ENCODE data around the gene ZNF473.
A peak's percentile ranks its signal among the peaks of the same experiment; 100 is the strongest.

Gene ZNF473

DNA sequence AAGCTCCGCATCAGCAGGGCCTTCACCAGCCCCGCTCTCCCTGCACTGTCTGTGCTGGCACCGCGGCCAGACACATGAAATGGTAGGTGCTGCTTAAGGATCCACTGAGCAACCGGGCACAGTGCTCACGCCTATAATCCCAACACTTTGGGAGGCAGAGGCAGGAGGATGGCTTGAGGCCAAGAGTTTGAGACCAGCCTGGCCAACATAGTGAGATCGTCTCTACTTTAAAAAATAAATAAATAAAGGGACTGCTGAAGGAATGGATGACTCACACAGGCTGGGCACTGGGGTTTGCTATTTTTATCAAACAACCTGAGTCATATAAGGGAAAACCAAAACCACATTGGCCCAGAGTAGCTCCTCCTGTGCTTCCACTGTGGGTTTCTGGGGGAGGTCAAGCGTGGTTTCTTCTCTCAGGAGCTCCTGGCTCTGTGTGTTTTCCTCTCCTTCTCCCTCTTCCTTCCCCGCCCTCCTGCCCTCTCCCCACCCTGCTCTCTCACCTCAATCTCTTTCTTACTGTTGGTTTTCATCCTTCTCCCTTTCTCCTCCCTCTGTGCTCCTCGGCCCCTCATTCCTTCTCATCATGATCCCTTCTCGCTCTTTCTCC, 21.9 kb upstream of the ZNF473 start:
- DNase-seq, result peak; percentile 3 to 76

DNA sequence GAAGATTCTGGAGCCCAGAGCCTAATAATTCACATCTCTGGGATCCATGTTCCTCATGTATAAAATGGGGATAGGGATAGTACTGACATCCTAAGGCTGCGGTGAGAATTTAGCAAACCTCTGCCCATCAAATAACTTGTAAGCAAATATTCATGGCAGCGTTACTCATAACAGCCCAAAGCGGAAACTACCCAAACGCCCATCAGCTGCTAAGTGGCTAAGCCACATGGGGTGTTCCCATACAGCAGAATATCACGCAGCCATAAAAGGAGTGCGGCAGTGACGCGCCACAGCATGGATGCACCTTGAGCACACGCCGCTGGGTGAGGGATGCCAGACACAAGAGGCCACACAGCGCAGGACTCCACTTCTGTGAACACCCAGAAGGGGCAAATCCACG, 20.4 kb upstream of the ZNF473 start:
- no peak for DNase-seq

DNA sequence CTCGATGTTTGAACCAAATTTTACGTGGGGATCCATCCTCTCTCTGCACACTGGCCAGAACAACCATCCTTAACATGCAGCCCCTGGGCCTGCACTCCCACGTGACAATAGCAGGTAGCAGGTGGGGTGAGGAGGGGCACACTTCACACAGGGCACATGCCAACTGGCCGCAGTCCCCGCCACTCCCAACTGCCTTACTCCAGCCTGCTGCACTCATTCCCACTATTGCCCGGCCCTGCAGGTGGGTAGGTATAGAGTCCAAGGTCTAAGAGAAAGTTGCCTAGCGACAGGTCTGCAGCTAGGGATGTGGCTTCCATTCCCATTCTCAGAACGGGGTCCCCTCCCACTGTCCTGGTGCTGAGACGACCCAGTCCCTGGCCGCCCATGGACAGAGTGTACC, 18.6 kb upstream of the ZNF473 start:
- DNase-seq, result no peak

DNA sequence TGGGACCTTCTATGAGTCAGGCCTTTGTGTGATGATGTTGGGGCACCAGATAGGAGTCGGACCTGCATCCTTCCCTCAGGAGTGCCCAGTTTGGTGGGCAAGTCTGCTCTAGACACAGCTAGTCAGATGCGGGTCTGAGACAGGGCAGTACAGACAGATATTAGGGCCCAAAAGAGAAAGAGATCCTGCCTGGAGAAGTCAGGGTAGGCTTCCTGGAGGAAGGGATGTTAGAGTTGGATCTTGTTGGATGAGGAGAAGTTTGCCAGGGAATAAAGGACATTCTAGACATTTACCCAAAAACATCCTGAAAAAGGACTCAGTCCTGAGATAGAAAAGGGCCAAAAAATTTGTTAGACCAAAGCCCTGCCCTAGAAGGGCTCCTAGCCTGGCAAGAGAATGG, 17.9 kb upstream of the ZNF473 start:
- DNase-seq, result no peak

DNA sequence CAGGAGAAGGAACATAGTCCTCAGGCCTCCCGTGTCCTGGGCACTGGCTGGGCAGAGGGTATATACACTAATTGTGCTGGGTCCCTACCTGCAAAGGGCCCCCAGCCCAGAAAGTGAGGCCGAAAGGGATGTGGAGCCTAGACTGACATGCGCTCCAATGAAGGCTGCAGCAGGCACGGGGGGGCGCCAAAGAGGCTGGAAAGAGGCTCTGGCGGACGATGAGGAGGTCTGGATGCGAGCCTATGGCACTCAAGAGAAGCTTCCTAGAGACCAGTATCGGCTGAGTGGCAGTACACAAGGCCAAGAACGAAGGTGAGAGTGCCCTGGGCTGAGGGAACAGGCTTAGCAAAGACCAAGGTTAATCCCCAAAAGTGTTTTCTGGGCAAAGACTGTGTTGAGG, 17.3 kb upstream of the ZNF473 start:
- no peak for DNase-seq

DNA sequence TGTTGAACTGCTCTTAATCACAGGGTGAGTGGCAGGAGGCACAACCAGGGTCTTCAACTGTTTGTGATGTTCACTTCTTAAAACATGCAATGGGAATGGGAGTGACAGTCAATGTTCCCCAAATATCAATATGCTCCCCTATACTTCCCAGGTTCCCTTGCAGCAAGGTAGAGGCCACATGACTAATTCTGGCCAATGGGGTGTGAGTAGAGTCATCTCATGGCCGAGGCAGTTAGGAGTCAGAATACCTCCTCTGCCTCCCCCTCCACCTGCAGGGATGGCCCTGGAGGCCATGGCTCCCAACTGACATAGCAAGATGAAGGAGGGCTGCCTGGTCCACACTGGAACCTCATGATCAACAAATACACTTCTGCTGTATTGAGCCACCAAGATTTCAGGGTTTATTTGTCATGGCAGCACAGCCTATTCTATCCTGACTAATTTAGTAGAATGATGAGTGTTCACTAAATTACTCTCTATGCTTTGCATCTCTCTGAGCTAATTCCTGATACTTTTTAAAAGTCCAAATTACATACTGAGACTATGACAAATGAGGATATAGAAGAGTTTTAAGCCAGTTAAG, 9.5 kb upstream of the ZNF473 start:
- no peak for DNase-seq

DNA sequence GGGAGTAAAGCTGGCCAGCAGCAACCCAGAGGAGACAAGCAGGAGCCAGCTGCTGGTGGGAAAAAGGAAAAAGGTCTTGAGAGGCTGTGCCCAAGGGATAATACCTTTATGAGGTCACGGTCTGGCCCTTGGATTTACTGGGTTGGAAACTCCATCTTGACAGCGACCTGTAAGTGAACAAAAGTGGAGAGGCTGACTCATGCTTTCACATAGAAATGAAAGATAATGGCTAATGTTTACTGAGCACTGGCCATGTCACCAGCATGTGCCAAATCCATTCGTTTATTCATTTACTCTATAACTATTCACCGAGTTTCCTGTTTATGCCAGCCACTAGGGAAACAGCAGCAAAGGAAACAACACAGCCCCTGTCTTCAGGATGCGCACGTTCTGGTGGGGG, 5.3 kb upstream of the ZNF473 start:
- DNase-seq, result no peak

DNA sequence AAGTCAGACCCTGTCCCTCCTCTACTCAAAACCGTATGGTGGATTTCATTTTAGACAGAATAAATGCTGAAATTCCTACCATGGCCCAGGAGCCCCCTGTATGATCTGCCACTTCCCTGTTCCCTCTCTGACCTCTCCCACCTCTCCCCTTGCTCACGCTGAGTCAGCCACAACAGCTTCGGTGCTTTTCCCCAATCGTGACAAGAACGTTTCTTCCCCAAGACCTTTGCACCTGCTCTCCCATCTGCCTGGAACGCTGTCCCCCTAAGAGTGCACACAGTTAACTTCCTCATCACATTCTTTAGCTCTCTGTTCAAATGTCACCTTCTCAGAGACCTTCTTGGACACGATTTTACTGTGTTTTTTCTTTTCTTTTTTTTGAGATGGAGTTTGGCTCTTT, 3.0 kb upstream of the ZNF473 start:
- DNase-seq, result no peak

DNA sequence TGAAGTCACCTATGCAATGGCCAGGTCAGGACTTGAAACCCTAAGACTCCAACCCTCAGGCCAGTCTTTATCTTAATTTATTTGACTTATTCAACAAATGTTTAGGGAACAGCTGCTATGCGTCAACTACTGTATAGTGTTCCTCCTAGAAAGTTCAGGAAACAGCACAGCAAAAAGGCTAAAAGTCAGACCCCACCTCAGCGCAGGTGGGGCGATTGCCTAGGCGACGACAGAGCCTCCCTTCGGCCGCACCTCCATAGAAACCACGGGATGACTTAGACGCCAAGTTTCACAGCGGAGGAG, 1.1 kb upstream of the ZNF473 start:
- no peak for DNase-seq

DNA sequence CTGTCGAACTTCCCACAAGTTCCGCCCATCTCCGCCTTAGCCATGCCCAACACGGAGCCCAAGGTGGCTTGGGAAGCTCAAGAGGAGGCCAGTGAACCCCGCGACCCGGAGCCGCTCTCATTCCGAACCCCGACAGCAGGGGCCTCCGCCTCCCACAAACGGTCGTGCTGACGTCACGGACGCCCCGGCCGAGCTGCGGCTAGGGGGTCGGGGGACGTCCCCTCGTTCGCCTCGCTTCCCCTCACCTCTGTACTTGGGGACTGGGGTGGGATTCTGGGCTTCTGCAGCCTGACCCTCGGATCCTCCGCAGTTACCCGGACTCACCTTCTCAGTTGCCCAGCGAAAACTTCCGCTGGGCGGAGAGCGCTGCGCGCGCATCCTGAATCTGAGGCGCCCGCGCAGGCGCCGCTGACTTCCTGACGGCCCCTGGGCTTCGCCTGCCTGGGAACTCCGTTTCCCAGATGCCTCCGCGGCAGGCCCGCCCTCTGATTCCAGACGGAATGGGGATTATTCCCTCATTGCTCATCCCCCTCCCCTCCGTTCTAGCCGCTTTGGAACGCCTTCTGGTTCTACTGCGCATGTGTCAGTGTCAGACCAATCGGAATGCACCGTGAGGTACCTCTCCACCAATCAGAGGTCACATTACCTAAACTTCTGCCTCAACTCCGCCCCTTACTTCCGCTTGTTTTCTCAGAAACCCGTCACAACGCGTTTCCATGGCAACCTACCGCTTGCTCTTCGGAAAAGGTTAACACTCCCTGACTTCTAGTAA, 597 bp upstream of the ZNF473 start, which contains the start of gene VRK3:
TSS of gene VRK3 (minus strand) at position 351 of the 772 bp plus-strand sequence. CDS start 9,210 bp downstream, outside the sequence.
- peak; percentile 94 to 99 for DNase-seq

DNA sequence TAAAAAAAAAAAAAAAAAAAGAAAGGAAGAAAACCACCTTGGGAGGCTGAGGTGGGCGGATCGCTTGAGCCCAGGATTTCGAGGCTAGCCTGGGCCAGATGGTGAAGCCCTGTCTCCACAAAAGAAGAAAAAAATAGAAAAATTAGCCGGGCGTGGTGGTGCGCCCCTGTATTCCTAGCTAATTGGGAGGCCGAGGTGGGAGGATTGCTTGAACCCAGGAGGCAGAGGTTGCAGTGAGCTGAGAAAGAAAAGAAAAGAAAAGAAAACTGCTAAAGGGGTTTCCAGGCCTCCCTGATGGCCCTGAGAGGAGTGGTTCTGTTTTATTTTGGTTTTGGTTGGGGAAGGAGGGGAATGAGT, 723 bp downstream of the ZNF473 start:
- no peak for DNase-seq

DNA sequence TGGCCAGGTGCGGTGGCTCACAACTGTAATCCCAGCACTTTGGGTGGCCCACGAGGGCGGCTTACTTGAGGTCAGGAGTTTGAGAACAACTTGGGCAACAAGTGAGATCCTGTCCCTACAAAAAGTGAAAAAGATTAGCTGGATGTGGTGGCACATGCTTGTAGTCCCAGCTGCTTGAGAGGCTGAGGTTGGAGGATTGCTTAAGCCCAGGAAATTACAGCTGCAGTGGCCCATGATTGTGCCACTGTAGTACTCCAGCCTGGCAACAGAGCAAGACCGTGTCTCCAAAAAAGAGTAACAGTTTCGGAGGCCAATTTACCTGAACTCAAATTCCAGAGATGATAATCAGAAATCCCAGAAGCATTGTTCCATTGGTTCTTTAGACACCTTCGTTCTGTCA, 4.4 kb downstream of the ZNF473 start:
- DNase-seq, result no peak

DNA sequence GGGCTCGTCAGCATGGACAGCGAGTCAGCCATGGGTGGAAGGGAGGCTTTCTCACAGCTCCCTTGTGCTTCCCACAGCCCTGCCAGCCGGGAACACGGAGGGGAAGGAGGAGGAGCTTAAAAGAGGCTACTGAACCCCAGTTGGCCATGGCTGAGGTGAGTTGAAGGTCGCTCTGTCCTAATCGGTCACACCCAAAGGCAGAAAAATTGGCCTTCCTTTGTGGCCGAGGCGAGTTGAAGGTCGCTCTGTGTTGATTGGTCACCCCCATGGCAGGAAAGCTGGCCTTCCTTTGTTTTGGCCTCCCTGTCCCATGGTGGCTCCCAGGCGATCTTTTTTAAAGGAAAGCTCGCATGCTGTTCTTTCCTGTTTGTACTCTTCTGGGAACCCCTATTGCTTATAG, 5.1 kb downstream of the ZNF473 start:
- no peak for DNase-seq

DNA sequence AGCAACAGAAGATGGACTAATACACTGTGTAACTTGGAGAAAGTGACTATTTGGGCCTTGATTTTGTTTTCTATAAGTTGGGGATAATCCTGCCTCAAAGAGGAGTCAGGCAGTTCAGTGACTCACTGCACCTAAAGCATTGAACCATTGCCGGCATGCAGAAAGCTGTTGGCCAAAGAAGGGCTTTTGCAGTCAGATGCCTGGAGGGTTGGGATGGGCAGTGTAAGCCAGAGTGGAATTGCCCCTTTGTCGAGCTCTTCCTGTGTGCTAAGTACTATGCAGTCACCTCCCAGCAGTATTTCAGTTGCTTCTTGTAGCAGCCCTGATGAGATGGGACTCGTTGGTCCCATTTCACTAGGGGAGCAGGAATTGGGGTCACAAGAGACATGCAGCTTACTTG, 11.1 kb downstream of the ZNF473 start:
- no peak for DNase-seq

DNA sequence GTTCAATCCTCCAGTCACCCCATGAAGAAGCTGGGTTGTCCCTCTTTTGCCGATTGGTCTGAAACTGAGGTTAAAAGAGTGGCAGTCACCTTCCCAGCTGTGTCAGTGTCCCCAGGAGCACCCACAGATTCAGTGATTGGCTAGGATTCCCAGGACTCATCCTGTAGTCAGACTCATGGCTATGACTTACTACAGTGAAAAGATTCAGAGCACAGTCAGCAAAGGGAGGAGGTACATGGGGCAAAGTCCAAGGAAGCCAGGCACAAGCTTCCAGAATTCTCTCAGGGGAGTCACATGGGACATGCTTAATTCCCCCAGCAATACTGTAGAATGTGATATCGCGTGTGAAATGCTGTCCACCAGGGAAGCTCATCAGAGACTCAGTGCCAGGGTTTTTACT, 14.2 kb downstream of the ZNF473 start:
- DNase-seq, result no peak

DNA sequence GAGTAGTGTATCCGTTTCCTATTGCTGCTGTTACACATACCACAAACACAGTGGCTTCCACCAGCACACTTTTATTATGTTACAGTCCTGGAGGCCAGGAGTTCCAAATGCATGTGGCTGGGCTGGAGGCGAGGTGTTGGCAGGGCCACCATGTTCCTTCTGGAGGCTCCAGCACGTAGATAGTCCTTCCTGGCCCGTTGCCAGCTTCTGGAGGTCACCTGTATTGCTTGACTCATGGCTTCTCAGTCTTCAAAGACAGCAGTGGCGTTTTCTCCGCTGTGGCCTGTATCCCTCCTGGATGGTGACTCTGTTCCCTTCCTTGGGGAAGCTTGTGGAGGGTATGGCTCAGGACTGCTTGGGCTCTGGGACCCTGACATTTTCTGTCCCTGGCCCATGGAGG, 15.2 kb downstream of the ZNF473 start:
- DNase-seq, result no peak

DNA sequence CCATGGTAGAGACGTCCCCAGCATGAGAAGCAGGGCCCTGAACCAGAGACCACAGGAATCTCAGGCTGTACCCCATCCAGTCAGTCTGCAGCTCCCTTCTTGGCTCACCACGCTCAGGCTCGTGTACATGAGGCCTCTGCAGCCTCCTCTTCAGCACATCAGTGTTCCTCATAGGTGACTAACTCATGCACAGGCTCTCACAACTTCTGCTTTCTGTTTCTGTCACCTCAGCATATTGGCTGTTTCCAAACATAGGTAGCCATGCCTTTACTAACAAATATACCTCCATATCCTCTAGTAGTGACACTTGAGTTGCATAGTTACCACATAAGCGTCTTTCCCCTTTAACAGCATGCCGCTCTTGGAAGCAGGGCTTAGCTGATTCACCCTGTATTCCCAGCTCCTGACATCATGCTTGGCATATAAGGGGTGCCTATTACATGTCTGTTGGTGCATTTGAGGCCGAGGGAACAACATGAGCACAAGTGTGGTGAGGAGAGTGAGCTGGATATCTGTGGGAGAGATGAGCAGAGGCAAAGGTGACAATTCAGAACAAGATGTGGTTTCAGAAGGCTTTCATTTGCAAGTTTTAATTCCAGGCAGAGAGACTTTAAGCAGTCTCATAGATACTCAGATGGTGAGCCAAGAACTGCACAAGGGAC, 16.7 kb downstream of the ZNF473 start:
- DNase-seq, result no peak

DNA sequence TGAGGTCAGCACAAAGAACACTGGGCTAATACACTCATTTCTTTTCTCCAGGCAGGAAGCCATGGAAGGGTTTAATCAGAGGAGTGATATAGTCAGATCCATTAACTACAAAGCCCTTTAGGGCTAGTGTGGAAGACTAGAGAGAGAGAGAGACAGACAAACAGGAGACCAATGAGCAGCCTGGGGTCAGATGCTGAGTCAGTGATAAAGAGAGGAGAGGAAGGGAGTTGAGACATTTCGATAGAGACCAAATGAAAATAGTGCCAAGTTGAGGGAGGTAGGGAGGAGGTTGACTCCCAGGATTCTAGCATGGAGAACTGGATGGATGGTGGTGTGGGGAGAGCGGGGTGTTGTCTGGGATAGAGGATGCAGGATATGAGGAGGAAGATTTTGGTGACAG, 18.2 kb downstream of the ZNF473 start:
- no peak for DNase-seq

DNA sequence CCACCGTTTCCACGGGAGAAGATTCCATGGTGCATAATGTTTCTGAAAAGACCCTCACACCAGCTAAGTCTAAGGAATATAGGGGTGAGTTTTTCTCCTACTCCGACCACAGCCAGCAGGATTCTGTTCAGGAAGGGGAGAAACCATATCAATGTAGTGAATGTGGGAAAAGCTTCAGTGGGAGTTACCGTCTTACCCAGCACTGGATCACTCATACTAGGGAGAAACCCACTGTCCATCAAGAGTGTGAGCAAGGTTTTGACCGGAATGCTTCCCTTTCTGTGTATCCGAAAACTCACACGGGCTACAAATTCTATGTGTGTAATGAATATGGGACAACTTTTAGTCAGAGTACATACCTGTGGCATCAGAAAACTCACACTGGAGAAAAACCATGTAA, 19.1 kb downstream of the ZNF473 start:
- DNase-seq, result no peak

DNA sequence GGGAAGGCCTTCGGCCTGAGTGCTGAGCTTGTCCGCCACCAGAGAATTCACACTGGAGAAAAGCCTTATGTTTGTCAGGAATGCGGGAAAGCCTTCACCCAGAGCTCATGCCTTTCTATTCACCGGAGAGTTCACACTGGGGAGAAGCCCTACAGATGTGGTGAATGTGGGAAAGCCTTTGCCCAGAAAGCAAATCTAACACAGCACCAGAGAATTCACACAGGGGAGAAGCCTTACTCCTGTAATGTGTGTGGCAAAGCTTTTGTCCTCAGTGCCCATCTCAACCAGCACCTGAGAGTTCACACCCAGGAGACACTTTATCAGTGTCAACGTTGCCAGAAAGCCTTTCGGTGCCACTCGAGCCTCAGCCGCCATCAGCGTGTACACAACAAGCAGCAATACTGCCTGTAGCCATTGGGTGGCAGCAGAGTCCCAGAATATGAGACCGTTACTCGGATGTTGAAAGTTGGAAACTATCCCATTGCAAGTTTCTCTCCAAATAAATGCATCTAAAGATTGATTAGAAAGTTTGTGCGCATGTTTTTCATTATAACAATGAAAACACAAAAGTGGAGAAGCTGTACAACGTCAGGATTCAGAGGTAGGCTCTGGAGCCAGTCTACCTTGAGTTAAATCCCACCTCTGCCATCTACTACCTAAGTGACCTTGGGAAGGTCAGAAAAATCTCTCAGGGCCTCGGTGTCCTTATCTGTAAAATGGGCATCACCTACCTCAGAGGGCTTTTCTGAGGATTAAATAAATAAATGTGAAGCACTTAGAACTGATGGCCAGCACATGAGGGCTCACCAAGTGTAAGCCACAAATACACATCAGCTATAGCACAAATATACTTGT, 21.1 kb downstream of the ZNF473 start:
- no peak for DNase-seq

DNA sequence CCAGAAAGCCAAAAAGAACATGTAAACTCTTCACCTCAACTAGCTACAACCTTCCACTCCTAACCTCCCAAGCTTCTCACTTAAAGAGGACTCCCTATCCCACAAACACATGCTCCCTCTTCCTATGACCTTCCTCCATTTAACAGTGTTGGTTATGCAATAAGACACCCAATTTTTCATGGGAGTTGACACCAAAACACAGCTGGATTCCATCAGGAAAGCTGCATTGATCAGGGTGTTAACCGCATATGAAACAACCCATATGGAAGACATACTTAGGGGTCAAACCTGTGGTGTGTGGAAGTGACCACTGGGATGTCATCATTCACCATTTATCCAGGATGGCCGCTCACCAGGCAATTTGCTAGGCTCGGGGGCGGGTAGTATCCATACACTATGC, 21.9 kb downstream of the ZNF473 start:
- DNase-seq, result no peak

DNA sequence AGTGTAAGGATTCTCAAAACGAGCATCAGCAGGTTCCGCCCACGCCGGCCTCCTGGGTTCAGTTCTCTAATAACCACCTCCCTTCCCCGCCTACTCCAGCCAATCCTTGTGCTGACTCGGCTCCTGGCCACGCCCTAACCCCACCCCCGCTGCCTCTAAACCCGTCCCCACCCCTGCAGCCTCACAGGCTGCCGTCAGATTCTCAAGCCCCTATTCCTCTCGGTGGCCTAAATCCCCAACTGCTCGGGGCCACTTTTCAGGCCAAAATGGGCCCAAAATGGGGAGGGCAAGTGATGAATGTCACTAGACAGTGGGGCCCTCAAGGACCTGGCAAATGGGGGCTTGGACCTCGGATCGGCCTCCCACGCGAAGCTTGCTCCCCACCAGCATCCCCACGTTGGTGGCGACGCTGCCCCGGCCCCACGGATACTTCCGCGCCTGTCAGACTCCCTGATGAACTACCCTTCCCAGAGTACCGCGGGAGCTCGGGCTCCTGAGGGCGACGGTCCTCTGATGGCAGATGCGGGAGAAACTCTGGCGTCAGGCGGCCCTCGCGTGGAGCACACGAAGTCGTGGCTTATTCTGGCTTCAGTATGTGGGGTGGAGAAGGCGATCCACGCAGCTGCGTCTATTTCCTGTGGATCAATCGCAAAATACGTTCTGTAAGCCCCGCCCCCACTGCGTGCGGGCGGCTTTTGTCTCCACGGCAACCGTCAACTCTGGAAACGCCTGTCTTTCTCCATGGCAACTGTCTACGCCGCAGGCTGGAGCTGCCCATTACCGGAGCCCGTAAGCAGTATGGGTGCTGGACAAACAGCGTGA, 24.8 kb downstream of the ZNF473 start:
- peak in 1 of 2 donors; percentile 33 for DNase-seq
